Measurements from ENCODE around the gene IMMP2L. TPM values are rescaled to one million over a fixed set of nuclear protein-coding genes. Genes with fewer than 3 reads are reported as not detected.
"Not testable (repeated sequence)": the region's sequence is repeated elsewhere in the genome, so short reads cannot be mapped to it uniquely, and the experiment has no call there.

The IMMP2L gene
- total RNA-seq, 1 experiment from 2014 or later: 8.8 TPM

DNA sequence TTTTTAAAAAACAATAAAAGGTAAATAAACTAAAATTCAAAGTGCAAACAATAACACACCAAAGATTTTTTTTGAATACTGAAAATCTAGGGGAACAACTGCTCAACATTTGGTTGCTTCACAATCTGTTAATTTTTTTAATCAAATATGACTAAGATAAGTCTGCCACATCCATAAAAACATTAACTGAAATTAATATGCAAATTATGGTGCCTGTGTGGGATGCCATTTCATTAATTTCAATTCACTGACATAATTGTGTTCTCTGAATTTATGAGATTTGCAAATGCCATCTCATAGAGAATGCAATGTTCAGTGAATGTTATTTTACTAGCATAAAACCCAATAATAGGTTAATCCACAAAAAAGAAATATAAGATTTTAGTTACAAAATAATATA is 237.5 kb downstream of the IMMP2L start:
- TF ChIP-seq SIN3A (IDR thresholded peaks at IDR 0.05; ENCODE audit: borderline replicate concordance, insufficient read depth, low read depth, low read length) (no peak), POLR2AphosphoS5 (IDR thresholded peaks at IDR 0.05; ENCODE audit: low read depth, low read length) (no peak), TCF7L2 (IDR thresholded peaks at IDR 0.05; ENCODE audit: low read depth, low read length) (no peak)
- TF ChIP-seq, protein P1, sequence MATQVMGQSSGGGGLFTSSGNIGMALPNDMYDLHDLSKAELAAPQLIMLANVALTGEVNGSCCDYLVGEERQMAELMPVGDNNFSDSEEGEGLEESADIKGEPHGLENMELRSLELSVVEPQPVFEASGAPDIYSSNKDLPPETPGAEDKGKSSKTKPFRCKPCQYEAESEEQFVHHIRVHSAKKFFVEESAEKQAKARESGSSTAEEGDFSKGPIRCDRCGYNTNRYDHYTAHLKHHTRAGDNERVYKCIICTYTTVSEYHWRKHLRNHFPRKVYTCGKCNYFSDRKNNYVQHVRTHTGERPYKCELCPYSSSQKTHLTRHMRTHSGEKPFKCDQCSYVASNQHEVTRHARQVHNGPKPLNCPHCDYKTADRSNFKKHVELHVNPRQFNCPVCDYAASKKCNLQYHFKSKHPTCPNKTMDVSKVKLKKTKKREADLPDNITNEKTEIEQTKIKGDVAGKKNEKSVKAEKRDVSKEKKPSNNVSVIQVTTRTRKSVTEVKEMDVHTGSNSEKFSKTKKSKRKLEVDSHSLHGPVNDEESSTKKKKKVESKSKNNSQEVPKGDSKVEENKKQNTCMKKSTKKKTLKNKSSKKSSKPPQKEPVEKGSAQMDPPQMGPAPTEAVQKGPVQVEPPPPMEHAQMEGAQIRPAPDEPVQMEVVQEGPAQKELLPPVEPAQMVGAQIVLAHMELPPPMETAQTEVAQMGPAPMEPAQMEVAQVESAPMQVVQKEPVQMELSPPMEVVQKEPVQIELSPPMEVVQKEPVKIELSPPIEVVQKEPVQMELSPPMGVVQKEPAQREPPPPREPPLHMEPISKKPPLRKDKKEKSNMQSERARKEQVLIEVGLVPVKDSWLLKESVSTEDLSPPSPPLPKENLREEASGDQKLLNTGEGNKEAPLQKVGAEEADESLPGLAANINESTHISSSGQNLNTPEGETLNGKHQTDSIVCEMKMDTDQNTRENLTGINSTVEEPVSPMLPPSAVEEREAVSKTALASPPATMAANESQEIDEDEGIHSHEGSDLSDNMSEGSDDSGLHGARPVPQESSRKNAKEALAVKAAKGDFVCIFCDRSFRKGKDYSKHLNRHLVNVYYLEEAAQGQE (IDR thresholded peaks at IDR 0.05; ENCODE audit: insufficient read depth in 1 of 2, low read depth in 2 of 2, low read length in 1 of 2): no peak
- TF ChIP-seq, protein P2, sequence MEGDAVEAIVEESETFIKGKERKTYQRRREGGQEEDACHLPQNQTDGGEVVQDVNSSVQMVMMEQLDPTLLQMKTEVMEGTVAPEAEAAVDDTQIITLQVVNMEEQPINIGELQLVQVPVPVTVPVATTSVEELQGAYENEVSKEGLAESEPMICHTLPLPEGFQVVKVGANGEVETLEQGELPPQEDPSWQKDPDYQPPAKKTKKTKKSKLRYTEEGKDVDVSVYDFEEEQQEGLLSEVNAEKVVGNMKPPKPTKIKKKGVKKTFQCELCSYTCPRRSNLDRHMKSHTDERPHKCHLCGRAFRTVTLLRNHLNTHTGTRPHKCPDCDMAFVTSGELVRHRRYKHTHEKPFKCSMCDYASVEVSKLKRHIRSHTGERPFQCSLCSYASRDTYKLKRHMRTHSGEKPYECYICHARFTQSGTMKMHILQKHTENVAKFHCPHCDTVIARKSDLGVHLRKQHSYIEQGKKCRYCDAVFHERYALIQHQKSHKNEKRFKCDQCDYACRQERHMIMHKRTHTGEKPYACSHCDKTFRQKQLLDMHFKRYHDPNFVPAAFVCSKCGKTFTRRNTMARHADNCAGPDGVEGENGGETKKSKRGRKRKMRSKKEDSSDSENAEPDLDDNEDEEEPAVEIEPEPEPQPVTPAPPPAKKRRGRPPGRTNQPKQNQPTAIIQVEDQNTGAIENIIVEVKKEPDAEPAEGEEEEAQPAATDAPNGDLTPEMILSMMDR (IDR thresholded peaks at IDR 0.05): no peak
- H3K27ac ChIP-seq (ENCODE audit: low read length): no peak overlapping the region
- BruUV-seq (replicated peaks): no TSS peak
- in situ Hi-C loops (cut with HindIII; ENCODE audit: low pct_unique_long_range_greater_than_20kb, low sequenced_read_pairs): no loop called here
- no peak for DNase-seq (ENCODE audit: low read depth, low spot score)
- peaks cover 3% of the 10 kb centered on the region; the same call in 1 of the 2 replicates for H3K9me3 ChIP-seq (ENCODE audit: control insufficient read depth, insufficient read depth, low read depth, low read length)
- H3K4me3 ChIP-seq (ENCODE audit: low read depth in 2 of 2, low read length in 2 of 2): no peak overlapping the region
- H3K36me3 ChIP-seq (ENCODE audit: control insufficient read depth, insufficient read depth, low read length): no peaks in the 10 kb centered on the region; the same call in 1 of the 2 replicates
- intact Hi-C loops (cut with micrococcal nuclease; ENCODE audit: unreplicated experiment): loop anchor here (5.0 kb wide), 1 partner anchor 413 kb away; no protein-coding TSS in a partner anchor
- ATAC-seq: no peak
- ChIA-PET CTCF (no interaction called here), POLR2A (no interaction called here)
- H3K27me3 ChIP-seq (ENCODE audit: control insufficient read depth, insufficient read depth, low read length): no peaks in the 10 kb centered on the region
- no peaks in the 10 kb centered on the region for H3K4me1 ChIP-seq (ENCODE audit: control insufficient read depth, insufficient read depth, low read length)

DNA sequence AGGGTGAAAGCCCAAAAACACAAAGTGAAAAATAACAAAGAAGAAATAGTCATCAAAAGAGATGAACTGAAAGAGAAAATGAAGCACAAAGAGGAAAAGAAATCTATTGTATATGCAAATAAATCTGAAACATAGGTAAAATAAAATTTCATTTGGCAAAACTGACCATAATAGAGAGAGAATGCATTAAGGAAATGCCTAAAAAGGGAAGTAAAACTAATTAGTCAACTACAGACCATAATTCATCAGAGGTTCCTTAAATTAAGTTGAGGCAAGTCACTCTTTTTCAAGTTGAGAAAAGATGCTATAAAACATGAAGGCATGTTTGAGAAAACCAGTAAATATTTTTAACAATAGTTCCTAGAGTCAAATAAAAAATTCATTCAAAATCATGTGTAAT is 238.1 kb downstream of the IMMP2L start:
- no TSS peak for BruUV-seq (replicated peaks)
- ATAC-seq (no peak), DNase-seq (ENCODE audit: low read depth, low spot score) (no peak)
- H3K4me3 ChIP-seq (ENCODE audit: low read depth in 2 of 2, low read length in 2 of 2): no peak overlapping the region
- no peaks in the 10 kb centered on the region for H3K27me3 ChIP-seq (ENCODE audit: control insufficient read depth, insufficient read depth, low read length)
- peaks cover 3% of the 10 kb centered on the region; the same call in 1 of the 2 replicates for H3K9me3 ChIP-seq (ENCODE audit: control insufficient read depth, insufficient read depth, low read depth, low read length)
- in situ Hi-C loops (cut with HindIII; ENCODE audit: low pct_unique_long_range_greater_than_20kb, low sequenced_read_pairs): no loop called here
- TF ChIP-seq, protein P2 (IDR thresholded peaks at IDR 0.05): no peak
- TF ChIP-seq, protein P1 (IDR thresholded peaks at IDR 0.05; ENCODE audit: insufficient read depth in 1 of 2, low read depth in 2 of 2, low read length in 1 of 2): no peak
- TF ChIP-seq POLR2AphosphoS5 (IDR thresholded peaks at IDR 0.05; ENCODE audit: low read depth, low read length) (no peak), SIN3A (IDR thresholded peaks at IDR 0.05; ENCODE audit: borderline replicate concordance, insufficient read depth, low read depth, low read length) (no peak), TCF7L2 (IDR thresholded peaks at IDR 0.05; ENCODE audit: low read depth, low read length) (no peak)
- ChIA-PET POLR2A (no interaction called here), CTCF (no interaction called here)
- no peaks in the 10 kb centered on the region; the same call in 1 of the 2 replicates for H3K36me3 ChIP-seq (ENCODE audit: control insufficient read depth, insufficient read depth, low read length)
- intact Hi-C loops (cut with micrococcal nuclease; ENCODE audit: unreplicated experiment): no loop called here
- no peaks in the 10 kb centered on the region for H3K4me1 ChIP-seq (ENCODE audit: control insufficient read depth, insufficient read depth, low read length)
- H3K27ac ChIP-seq (ENCODE audit: low read length): no peak overlapping the region

DNA sequence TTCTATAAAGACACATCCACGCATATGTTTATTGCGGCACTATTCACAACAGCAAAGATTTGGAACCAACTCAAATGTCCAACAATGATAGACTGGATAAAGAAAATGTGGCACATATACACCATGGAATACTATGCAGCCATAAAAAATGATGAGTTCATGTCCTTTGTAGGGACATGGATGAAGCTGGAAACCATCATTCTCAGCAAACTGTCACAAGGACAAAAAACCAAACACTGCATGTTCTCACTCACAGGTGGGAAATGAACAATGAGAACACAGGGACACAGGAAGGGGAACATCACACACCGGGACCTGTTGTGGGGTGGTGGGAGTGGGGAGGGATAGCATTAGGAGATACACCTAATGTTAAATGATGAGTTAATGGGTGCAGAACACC is 238.6 kb downstream of the IMMP2L start:
- DNase-seq (ENCODE audit: low read depth, low spot score); in situ Hi-C loops (cut with HindIII; ENCODE audit: low pct_unique_long_range_greater_than_20kb, low sequenced_read_pairs); CTCF ChIA-PET: not testable (repeated sequence)

More for the DNA sequence above, 238.6 kb downstream of the IMMP2L start:
- intact Hi-C loops (cut with micrococcal nuclease; ENCODE audit: unreplicated experiment); H3K27ac ChIP-seq (ENCODE audit: low read length); H3K4me3 ChIP-seq (ENCODE audit: low read depth in 2 of 2, low read length in 2 of 2); POLR2A ChIA-PET; H3K36me3 ChIP-seq (ENCODE audit: control insufficient read depth, insufficient read depth, low read length); H3K4me1 ChIP-seq (ENCODE audit: control insufficient read depth, insufficient read depth, low read length); ATAC-seq; H3K9me3 ChIP-seq (ENCODE audit: control insufficient read depth, insufficient read depth, low read depth, low read length); BruUV-seq (replicated peaks); H3K27me3 ChIP-seq (ENCODE audit: control insufficient read depth, insufficient read depth, low read length): not testable (repeated sequence)
